Liver (tissue), 9 donors: Measurements from ENCODE around the gene GMEB2. TPM values are rescaled to one million over a fixed set of nuclear protein-coding genes. Genes with fewer than 3 reads are reported as not detected.

Experiments
- DNase-seq: peaks from one replicate; pipeline ENCODE4 v3.0.0-alpha.2; 2017; ENCODE audit warnings: low spot score
- H3K27ac ChIP-seq, 2 donors: one replicate each; pipeline ENCODE4 v1.7.0; 2013; ENCODE audit warnings: inconsistent platforms in 2 of 2, low read length in 2 of 2, control low read depth in 1 of 2, low read depth in 1 of 2, mild to moderate bottlenecking in 1 of 2
- H3K27me3 ChIP-seq, 4 donors: one replicate each; pipeline versions ENCODE4 v1.6.1 to v1.7.0; 2013; ENCODE audit warnings: low read length in 3 of 4, inconsistent platforms in 1 of 4, mild to moderate bottlenecking in 1 of 4, moderate library complexity in 1 of 4; ENCODE audit not compliant: control insufficient read depth in 4 of 4, insufficient read depth in 4 of 4
- H3K36me3 ChIP-seq, 4 donors: one replicate each; pipeline versions ENCODE4 v1.6.1 to v1.7.0; 2013; ENCODE audit warnings: low read length in 3 of 4, mild to moderate bottlenecking in 3 of 4, low read depth in 1 of 4, moderate library complexity in 1 of 4; ENCODE audit not compliant: control insufficient read depth in 4 of 4, insufficient read depth in 3 of 4
- H3K4me1 ChIP-seq, 4 donors: one replicate each; pipeline versions ENCODE4 v1.6.1 to v1.7.0; 2013; ENCODE audit warnings: low read length in 3 of 4, mild to moderate bottlenecking in 3 of 4, moderate library complexity in 1 of 4; ENCODE audit not compliant: control insufficient read depth in 4 of 4, insufficient read depth in 4 of 4
- H3K4me3 ChIP-seq, 3 donors: one replicate each; pipeline versions ENCODE4 v1.6.1 to v1.7.0; 2013; ENCODE audit warnings: low read length in 3 of 3, control low read depth in 1 of 3, low read depth in 1 of 3, mild to moderate bottlenecking in 1 of 3
- H3K9ac ChIP-seq, 2 donors: one replicate each; pipeline ENCODE4 v1.7.0; 2013; ENCODE audit warnings: low read length in 2 of 2, mild to moderate bottlenecking in 2 of 2, moderate library complexity in 2 of 2, control low read depth in 1 of 2, low read depth in 1 of 2
- H3K9me3 ChIP-seq, 4 donors: one replicate each; pipeline versions ENCODE4 v1.6.1 to v1.7.0; 2013; ENCODE audit warnings: low read length in 3 of 4; ENCODE audit not compliant: control insufficient read depth in 4 of 4
- EGR1 ChIP-seq, 2 donors: IDR thresholded peaks; 2 replicates each; pipeline ENCODE4 v1.6.1; 2016 to 2018; ENCODE audit warnings: antibody characterized with exemption in 2 of 2, low read depth in 2 of 2
- FOXA1 ChIP-seq: IDR thresholded peaks from 2 replicates; pipeline ENCODE4 v1.6.1; 2016; ENCODE audit warnings: antibody characterized with exemption
- FOXA2 ChIP-seq: IDR thresholded peaks from 2 replicates; pipeline ENCODE4 v1.6.1; 2016; ENCODE audit warnings: antibody characterized with exemption
- GABPA ChIP-seq, 2 donors: IDR thresholded peaks in 1 of 2; conservative IDR thresholded peaks in 1 of 2; 2 replicates each; pipeline ENCODE4 v1.6.1; 2016; ENCODE audit warnings: antibody characterized with exemption in 2 of 2, mild to moderate bottlenecking in 1 of 2, moderate library complexity in 1 of 2
- HNF4A ChIP-seq, 2 donors: conservative IDR thresholded peaks; 2 replicates each; pipeline ENCODE4 v1.6.1; 2016; ENCODE audit warnings: antibody characterized with exemption in 2 of 2, mild to moderate bottlenecking in 2 of 2
- HNF4G ChIP-seq: IDR thresholded peaks from 2 replicates; pipeline ENCODE4 v1.6.1; 2016; ENCODE audit warnings: antibody characterized with exemption
- JUND ChIP-seq, 2 donors: IDR thresholded peaks; 2 replicates each; pipeline ENCODE4 v1.6.1; 2016; ENCODE audit warnings: antibody characterized with exemption in 2 of 2
- NR2F2 ChIP-seq: IDR thresholded peaks from 2 replicates; pipeline ENCODE4 v1.6.1; 2016; ENCODE audit warnings: antibody characterized with exemption
- RAD21 ChIP-seq, 2 donors: IDR thresholded peaks; 2 replicates each; pipeline ENCODE4 v1.6.1; 2016; ENCODE audit warnings: antibody characterized with exemption in 2 of 2, mild to moderate bottlenecking in 2 of 2
- RXRA ChIP-seq, 2 donors: IDR thresholded peaks; 2 replicates each; pipeline ENCODE4 v1.6.1; 2017 to 2018; ENCODE audit warnings: antibody characterized with exemption in 2 of 2, mild to moderate bottlenecking in 1 of 2
- SP1 ChIP-seq: IDR thresholded peaks from 2 replicates; pipeline ENCODE4 v1.6.1; 2018; ENCODE audit warnings: antibody characterized with exemption, mild to moderate bottlenecking
- TAF1 ChIP-seq: conservative IDR thresholded peaks from 2 replicates; pipeline ENCODE4 v1.6.1; 2016; ENCODE audit warnings: antibody characterized with exemption, mild to moderate bottlenecking
- YY1 ChIP-seq: IDR thresholded peaks from 2 replicates; pipeline ENCODE4 v1.6.1; 2016; ENCODE audit warnings: antibody characterized with exemption, mild to moderate bottlenecking
- WGBS: extraction: QIAGEN DNeasy Blood & Tissue Kit; methylation state at CpG from one replicate; pipeline ENCODE4 v1.1.7; 2013; 5-methylcytosine and 5-hydroxymethylcytosine counted together
- polyA plus RNA-seq, 2 donors: library from polyadenylated mRNA; stranded (reverse) in 1 of 2; unstranded in 1 of 2; fragments of 200-250 nt in 1 of 2; fragments of >200 nt in 1 of 2; fragmentation: Nextera tagmentation in 1 of 2; extraction: Ambion mirVana in 1 of 2; gene quantifications; one replicate each; pipeline versions ENCODE4 v1.2.1 to v1.2.3, GENCODE V29; 2013 to 2015
- total RNA-seq, 2 donors: library from RNA; depleted of rRNA; stranded (reverse); fragments of >200 nt; gene quantifications; one replicate each; pipeline ENCODE4 v1.2.3, GENCODE V29; 2014
- TF ChIP-seq, protein P1 (sequence below): IDR thresholded peaks from 2 replicates; pipeline ENCODE4 v1.6.1; 2016; ENCODE audit warnings: antibody characterized with exemption, mild to moderate bottlenecking
- TF ChIP-seq, protein P2 (sequence below): IDR thresholded peaks from 2 replicates; pipeline ENCODE4 v1.6.1; 2016; ENCODE audit warnings: antibody characterized with exemption
- TF ChIP-seq, protein P3 (sequence below): IDR thresholded peaks from 2 replicates; pipeline ENCODE4 v1.6.1; 2016; ENCODE audit warnings: antibody characterized with exemption
- TF ChIP-seq, protein P4 (sequence below): IDR thresholded peaks from 2 replicates; pipeline ENCODE4 v1.6.1; 2016; ENCODE audit warnings: antibody characterized with exemption
- TF ChIP-seq, protein P5 (sequence below): fragments of 150-350 bp; IDR thresholded peaks from 2 replicates; pipeline ENCODE4 v1.5.1; 2017; ENCODE audit warnings: improper control_type of control experiment, low read depth, low read length; ENCODE audit not compliant: missing input control
- donor health status: healthy.
- donor health status: healthy.
- donor health status: healthy.
- donor health status: healthy.
- donor health status: healthy.

Gene GMEB2
- total and polyA plus RNA-seq, 4 donors = 1.3 to 8.6 (median 5.3) TPM

DNA sequence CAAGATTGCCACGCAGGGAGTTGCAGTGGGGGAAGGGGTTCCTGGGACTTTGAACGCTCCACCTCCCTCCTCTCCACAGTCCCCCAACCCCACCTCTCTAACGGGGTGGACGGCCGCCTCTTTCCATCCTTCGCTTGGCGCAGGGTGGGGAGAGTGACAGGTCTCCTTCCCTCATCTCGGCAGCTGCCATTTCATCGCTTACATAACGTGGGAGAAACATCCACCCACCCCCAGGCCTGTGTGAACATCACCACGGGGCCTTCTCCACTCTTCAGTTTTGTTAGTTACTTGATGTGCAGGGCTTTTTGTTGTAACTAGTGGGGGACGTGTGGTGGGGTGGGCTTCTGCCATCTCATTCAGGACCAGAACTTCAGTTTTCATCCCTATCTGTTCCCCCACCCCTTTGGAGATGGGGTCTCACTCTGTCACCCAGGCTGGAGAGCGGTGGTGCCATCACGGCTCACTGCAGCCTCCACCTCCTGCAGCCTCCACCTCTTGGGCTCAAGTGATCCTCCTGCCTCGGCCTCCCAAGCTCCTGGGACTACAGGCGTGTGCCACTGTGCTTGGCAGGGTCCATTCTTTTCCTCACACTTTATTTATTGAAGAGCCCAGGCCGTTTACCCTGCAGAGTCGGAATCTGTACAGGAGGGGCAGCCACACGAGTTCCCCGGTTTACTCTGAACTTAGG is 48.9 kb upstream of the GMEB2 start:
- 96% methylated on average over 20 of the region's 20 CpGs for WGBS
- H3K9me3 ChIP-seq = no peaks in the 10 kb centered on the region
- TF ChIP-seq JUND (IDR thresholded peaks at IDR 0.05) (no peak), RAD21 (IDR thresholded peaks at IDR 0.05) (no peak), RXRA (IDR thresholded peaks at IDR 0.05) (no peak)
- TF ChIP-seq, protein P1, sequence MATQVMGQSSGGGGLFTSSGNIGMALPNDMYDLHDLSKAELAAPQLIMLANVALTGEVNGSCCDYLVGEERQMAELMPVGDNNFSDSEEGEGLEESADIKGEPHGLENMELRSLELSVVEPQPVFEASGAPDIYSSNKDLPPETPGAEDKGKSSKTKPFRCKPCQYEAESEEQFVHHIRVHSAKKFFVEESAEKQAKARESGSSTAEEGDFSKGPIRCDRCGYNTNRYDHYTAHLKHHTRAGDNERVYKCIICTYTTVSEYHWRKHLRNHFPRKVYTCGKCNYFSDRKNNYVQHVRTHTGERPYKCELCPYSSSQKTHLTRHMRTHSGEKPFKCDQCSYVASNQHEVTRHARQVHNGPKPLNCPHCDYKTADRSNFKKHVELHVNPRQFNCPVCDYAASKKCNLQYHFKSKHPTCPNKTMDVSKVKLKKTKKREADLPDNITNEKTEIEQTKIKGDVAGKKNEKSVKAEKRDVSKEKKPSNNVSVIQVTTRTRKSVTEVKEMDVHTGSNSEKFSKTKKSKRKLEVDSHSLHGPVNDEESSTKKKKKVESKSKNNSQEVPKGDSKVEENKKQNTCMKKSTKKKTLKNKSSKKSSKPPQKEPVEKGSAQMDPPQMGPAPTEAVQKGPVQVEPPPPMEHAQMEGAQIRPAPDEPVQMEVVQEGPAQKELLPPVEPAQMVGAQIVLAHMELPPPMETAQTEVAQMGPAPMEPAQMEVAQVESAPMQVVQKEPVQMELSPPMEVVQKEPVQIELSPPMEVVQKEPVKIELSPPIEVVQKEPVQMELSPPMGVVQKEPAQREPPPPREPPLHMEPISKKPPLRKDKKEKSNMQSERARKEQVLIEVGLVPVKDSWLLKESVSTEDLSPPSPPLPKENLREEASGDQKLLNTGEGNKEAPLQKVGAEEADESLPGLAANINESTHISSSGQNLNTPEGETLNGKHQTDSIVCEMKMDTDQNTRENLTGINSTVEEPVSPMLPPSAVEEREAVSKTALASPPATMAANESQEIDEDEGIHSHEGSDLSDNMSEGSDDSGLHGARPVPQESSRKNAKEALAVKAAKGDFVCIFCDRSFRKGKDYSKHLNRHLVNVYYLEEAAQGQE = no peak
- H3K27ac ChIP-seq = no peak overlapping the region
- H3K27me3 ChIP-seq = no peaks in the 10 kb centered on the region
- no peak overlapping the region for H3K9ac ChIP-seq
- no peak for DNase-seq
- H3K36me3 ChIP-seq = peaks cover 0 to 37% (median 10%) of the 10 kb centered on the region in 4 donors
- H3K4me1 ChIP-seq = no peaks in the 10 kb centered on the region
- H3K4me3 ChIP-seq = no peak overlapping the region

DNA sequence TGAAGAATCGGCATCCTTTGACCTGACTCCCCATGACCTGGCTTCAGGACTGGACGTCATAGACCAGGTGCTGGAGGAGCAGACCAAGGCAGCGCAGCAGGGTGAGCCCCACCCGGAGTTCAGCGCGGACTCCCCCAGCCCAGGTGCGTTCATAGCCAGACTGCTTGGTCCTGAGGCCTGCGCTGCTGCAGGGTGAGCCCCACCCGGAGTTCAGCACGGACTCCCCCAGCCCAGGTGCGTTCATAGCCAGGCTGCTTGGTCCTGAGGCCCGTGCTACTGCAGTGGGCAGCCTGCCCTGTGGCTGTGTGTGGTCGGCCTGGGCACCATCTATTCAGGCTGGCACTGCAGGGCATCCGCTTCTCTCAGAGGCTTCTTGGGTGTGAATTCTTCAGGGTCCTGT is 47.0 kb upstream of the GMEB2 start:
- H3K36me3 ChIP-seq = peaks cover 0 to 35% (median 10%) of the 10 kb centered on the region in 4 donors
- 97% methylated on average over 14 of the region's 14 CpGs for WGBS

More for the DNA sequence above, 47.0 kb upstream of the GMEB2 start:
- H3K27me3 ChIP-seq = no peaks in the 10 kb centered on the region
- no peaks in the 10 kb centered on the region for H3K4me1 ChIP-seq
- no peak for TF ChIP-seq JUND (IDR thresholded peaks at IDR 0.05)
- TF ChIP-seq HNF4A (conservative IDR thresholded peaks at IDR 0.05) = no peak
- TF ChIP-seq NR2F2 = no peak
- TF ChIP-seq EGR1 (IDR thresholded peaks at IDR 0.05; ENCODE audit: low read depth in 2 of 2) = no peak
- TF ChIP-seq, protein P2, sequence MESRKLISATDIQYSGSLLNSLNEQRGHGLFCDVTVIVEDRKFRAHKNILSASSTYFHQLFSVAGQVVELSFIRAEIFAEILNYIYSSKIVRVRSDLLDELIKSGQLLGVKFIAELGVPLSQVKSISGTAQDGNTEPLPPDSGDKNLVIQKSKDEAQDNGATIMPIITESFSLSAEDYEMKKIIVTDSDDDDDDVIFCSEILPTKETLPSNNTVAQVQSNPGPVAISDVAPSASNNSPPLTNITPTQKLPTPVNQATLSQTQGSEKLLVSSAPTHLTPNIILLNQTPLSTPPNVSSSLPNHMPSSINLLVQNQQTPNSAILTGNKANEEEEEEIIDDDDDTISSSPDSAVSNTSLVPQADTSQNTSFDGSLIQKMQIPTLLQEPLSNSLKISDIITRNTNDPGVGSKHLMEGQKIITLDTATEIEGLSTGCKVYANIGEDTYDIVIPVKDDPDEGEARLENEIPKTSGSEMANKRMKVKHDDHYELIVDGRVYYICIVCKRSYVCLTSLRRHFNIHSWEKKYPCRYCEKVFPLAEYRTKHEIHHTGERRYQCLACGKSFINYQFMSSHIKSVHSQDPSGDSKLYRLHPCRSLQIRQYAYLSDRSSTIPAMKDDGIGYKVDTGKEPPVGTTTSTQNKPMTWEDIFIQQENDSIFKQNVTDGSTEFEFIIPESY = no peak
- TF ChIP-seq, protein P1 = no peak
- no peak for TF ChIP-seq SP1
- no peak for TF ChIP-seq FOXA2
- no peak for TF ChIP-seq FOXA1
- TF ChIP-seq, protein P3, sequence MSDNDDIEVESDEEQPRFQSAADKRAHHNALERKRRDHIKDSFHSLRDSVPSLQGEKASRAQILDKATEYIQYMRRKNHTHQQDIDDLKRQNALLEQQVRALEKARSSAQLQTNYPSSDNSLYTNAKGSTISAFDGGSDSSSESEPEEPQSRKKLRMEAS = no peak
- no peak for TF ChIP-seq HNF4G
- TF ChIP-seq RXRA (IDR thresholded peaks at IDR 0.05) = no peak
- TF ChIP-seq TAF1 = no peak
- no peak for TF ChIP-seq RAD21 (IDR thresholded peaks at IDR 0.05)
- TF ChIP-seq, protein P4, sequence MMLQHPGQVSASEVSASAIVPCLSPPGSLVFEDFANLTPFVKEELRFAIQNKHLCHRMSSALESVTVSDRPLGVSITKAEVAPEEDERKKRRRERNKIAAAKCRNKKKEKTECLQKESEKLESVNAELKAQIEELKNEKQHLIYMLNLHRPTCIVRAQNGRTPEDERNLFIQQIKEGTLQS = no peak
- TF ChIP-seq, protein P5, sequence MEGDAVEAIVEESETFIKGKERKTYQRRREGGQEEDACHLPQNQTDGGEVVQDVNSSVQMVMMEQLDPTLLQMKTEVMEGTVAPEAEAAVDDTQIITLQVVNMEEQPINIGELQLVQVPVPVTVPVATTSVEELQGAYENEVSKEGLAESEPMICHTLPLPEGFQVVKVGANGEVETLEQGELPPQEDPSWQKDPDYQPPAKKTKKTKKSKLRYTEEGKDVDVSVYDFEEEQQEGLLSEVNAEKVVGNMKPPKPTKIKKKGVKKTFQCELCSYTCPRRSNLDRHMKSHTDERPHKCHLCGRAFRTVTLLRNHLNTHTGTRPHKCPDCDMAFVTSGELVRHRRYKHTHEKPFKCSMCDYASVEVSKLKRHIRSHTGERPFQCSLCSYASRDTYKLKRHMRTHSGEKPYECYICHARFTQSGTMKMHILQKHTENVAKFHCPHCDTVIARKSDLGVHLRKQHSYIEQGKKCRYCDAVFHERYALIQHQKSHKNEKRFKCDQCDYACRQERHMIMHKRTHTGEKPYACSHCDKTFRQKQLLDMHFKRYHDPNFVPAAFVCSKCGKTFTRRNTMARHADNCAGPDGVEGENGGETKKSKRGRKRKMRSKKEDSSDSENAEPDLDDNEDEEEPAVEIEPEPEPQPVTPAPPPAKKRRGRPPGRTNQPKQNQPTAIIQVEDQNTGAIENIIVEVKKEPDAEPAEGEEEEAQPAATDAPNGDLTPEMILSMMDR = no peak
- TF ChIP-seq GABPA (IDR thresholded peaks at IDR 0.05 in 1 of 2, conservative IDR thresholded peaks at IDR 0.05 in 1 of 2) = no peak
- TF ChIP-seq YY1 = no peak
- no peak overlapping the region for H3K4me3 ChIP-seq
- H3K9ac ChIP-seq = no peak overlapping the region
- no peaks in the 10 kb centered on the region for H3K9me3 ChIP-seq
- no peak overlapping the region for H3K27ac ChIP-seq
- no peak for DNase-seq
